Activated naive CD4-positive, alpha-beta T cell (primary cell): ENCODE results near the gene MMP26.
"Not testable (repeated sequence)": the region's sequence is repeated elsewhere in the genome, so short reads cannot be mapped to it uniquely, and the experiment has no call there.

Experiments used
- DNase-seq, 4 experiments: peaks; one replicate each; lab custom pipeline; 2025; lab: John Stamatoyannopoulos, UW

MMP26 gene

GRCh38 chr11:4722616-4723534 is 18.3 kb downstream of the MMP26 start:
- not testable (repeated sequence) for DNase-seq

DNA sequence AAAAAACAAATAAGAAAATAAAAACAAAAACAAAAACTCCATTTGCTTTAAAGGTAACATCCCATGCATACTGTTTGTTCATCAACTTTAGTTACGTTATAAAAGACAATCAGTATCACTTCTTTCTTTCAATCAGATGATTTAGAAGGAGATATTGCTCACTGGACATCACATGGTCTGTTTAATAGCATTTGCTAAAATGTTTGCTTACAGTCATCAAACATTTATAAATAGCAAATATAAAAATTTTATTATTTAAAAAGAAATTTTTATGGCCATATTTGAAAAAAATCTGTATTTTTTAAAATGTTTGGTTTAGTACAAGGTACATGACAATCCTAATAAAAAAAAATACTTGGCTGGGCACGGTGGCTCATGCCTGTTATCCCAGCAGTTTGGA is 22.6 kb downstream of the MMP26 start:
- no peak for DNase-seq

DNA sequence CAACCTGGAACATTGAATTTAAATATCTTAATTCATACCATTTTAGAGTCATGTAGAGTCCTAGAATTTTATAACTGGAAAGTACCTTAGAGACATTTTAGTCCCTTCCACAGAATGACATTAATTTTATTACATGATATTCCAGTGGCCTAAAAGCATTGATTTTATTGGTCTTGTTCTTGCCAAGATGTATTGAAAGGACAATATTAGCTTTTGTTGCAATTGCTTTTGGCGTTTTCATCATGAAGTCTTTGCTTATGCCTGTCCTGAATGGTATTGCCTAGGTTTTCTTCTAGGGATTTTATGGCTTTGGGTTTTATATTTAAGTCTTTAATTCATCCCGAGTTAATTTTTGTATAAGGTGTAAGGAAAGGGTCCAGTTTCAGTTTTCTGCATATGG is 36.2 kb downstream of the MMP26 start:
- no peak for DNase-seq

DNA sequence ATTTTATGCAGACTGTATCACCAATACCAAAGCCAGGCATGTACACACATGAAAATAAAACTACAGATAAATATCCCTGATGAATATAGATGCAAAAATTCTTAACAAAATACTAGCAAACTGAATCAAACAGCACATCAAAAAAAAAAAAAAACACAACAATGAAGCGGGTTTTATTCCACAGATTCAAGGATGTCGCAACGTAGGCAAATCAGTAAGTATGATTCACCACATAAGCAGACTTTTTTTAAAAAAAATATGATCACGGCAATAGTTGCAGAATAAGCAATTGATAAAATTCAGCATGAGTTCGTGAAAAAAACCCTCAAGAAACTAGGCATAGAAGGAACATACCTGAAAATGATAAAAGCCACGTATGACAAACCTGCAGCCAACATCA is 43.9 kb downstream of the MMP26 start:
- no peak for DNase-seq

- no peak for DNase-seq
These were observed 46.6 kb downstream of the MMP26 start for GRCh38 chr11:4751201-4751600.
